HL-60 (cell line): ENCODE results near the gene JPH3.

Source experiments
- CTCF ChIP-seq: IDR thresholded peaks from one replicate; pipeline ENCODE4 v1.5.1; 2011; ENCODE audit warnings: low read length, control low read depth, inconsistent platforms; ENCODE audit not compliant: insufficient read depth
- GABPA ChIP-seq: IDR thresholded peaks from 2 replicates; pipeline ENCODE4 v1.6.1; 2012; ENCODE audit warnings: low read depth
- POLR2AphosphoS5 ChIP-seq: IDR thresholded peaks from 2 replicates; pipeline ENCODE4 v1.6.1; 2012; ENCODE audit warnings: low read depth
- REST ChIP-seq: IDR thresholded peaks from 2 replicates; pipeline ENCODE4 v1.6.1; 2012; ENCODE audit warnings: low read depth; ENCODE audit not compliant: insufficient replicate concordance
- SPI1 ChIP-seq: IDR thresholded peaks from 2 replicates; pipeline ENCODE4 v1.6.1; 2012; ENCODE audit warnings: low read depth, mild to moderate bottlenecking, borderline replicate concordance

GRCh38 chr16:87694441-87695125 lies 92.3 kb downstream of the JPH3 start:
- TF ChIP-seq REST (no peak), CTCF (no peak), POLR2AphosphoS5 (no peak), GABPA (no peak), SPI1 (no peak)
